GM11168 (cell line): Measurements from ENCODE around the gene GPI.
"Not testable (repeated sequence)": the region's sequence is repeated elsewhere in the genome, so short reads cannot be mapped to it uniquely, and the experiment has no call there.

Experiments
- in situ Hi-C: fragments of 300-500 bp; cut with MboI; formaldehyde crosslinking; loops from one replicate; pipeline ENCODE4 v1.12.0; 2022; ENCODE audit warnings: low sequenced_read_pairs; ENCODE audit not compliant: unreplicated experiment

The GPI gene

GRCh38 chr19:34397853-34398252 is 32.9 kb downstream of the GPI start:
- in situ Hi-C loops, result no loop called here

GRCh38 chr19:34399886-34400285 is 34.9 kb downstream of the GPI start:
- in situ Hi-C loops, result no loop called here

DNA sequence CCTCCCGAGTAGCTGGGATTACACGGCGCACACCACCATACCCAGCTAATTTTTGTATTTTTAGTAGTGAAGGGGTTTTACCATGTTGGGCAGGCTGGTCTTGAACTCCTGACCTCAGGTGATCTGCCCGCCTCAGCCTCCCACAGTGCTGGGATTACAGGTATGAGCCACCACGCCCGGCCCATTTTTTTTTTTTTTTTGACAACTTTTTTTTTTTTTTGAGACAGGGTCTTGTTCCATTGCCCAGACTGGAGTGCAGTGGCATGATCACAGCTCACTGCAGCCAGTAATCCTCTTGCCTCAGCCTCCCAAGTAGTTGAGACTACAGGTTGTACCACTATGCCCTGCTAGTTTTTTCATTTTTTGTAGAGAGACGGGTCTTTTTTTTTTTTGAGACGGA is 35.8 kb downstream of the GPI start:
- in situ Hi-C loops, result not testable (repeated sequence)

- in situ Hi-C loops, result no loop called here
Measured at GRCh38 chr19:34402074-34402600, 37.1 kb downstream of the GPI start.

- in situ Hi-C loops, result no loop called here
Measured at GRCh38 chr19:34403784-34404108, 38.8 kb downstream of the GPI start.

- in situ Hi-C loops, result no loop called here
Measured at GRCh38 chr19:34404109-34404909, 39.3 kb downstream of the GPI start, which contains the start of gene PDCD2L. Gene PDCD2L (plus strand): TSS chr19:34404399. CDS start chr19:34404431, 32 bp downstream.

GRCh38 chr19:34405892-34406660 is 41.1 kb downstream of the GPI start:
- in situ Hi-C loops, result no loop called here

DNA sequence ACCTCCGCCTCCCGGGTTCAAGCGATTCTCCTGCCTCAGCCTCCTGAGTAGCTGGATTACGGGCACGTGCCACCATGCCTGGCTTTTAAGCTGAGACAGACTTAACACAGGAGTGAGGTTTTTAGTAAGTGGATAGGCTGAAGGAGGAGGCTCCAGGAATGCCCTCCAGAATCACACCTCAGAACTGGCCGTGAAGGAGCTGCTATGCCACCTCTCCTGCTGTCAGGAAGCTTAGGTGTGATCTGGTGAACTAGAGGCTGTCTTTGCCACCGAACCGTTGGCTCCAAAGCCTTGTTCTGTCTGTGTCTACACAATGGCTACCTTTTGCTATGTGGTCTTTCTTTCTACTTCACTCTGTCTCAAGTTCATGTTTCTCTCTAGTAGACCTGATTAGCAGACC is 43.4 kb downstream of the GPI start:
- in situ Hi-C loops, result no loop called here

DNA sequence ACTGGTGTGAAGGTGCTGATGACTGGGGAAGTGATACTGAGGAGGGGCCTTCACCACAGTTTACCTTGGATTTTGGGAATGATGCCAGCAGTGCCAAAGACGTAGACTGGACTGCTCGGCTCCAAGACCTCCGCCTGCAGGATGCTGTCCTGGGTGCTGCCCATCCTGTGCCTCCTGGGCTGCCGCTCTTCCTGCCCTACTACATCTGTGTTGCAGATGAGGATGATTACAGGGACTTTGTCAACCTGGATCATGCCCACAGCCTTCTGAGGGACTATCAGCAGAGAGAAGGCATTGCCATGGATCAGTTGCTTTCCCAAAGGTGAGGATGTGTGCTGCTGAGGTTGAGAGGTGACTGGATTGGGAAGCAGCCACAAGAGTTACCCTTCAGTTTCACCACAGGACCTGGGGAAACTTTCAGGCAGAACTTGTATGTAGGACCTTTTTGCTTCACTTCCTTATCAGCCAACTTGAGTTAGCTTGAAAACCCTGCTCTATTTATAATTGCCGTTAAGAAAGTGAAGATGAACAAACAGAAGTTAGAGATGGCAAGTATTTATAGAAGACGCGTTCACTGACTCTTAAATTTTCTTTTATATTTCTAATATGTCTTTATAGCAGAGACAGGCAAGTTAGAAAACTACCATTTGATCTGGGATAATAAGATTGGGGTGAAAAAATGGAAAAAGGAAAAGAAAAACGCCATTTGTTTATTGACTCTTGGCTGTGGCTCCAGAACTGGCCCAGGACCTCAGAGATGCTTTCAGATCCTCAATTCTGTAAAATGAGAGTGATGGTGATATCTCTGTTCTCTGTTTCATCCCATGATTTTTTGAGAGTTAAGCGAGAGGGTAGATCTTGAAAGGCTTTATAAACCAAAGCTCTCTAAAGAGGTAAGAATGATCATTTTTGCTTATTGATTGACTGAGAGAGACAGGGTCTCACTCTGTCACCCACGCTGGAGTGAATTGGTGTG is 44.5 kb downstream of the GPI start:
- in situ Hi-C loops, result no loop called here

GRCh38 chr19:34411216-34411615 is 46.2 kb downstream of the GPI start:
- in situ Hi-C loops, result no loop called here

DNA sequence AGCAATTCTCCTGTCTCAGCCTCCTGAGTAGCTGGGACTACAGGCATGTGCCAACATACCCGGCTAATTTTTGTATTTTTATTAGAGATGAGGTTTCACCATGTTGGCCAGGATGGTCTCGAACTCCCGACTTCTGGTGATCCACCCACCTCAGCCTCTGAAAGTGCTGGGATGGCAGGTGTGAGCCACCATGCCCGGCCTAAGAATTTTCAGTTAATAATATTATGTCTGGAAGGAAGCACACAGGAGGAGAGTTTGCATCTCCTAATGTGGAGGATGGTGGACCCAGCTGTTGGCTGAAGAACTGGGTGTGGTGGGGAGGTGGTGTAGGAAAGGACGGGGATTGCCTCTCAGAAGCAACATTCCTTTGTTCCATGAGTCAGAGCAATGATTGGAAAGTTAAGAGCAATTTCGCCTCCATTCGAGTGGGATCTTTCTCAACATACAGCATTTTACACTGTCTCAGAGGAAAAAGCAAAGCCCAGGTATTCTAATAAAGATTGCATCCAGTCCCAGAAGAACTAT is 51.1 kb downstream of the GPI start:
- in situ Hi-C loops, result no loop called here

DNA sequence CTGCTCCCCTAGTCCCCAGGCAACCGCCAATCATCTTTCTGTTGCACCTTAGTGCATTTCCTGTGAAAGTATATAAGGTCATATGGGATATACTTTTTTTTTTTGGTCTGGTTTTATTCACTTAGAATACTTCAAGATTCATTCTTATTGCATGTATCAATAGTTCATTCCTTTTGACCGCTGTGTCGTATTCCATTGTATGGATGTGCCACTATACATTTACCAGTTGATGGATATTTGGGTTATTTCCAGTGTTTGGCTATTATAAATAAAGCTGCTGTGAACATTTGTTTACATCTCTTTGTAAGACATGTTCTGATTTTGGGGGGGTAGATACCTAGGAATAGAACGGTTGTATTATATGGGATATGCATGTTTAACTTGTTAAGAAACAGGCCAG is 53.3 kb downstream of the GPI start:
- in situ Hi-C loops, result no loop called here

GRCh38 chr19:34426096-34426661 is 61.2 kb downstream of the GPI start:
- in situ Hi-C loops, result no loop called here

DNA sequence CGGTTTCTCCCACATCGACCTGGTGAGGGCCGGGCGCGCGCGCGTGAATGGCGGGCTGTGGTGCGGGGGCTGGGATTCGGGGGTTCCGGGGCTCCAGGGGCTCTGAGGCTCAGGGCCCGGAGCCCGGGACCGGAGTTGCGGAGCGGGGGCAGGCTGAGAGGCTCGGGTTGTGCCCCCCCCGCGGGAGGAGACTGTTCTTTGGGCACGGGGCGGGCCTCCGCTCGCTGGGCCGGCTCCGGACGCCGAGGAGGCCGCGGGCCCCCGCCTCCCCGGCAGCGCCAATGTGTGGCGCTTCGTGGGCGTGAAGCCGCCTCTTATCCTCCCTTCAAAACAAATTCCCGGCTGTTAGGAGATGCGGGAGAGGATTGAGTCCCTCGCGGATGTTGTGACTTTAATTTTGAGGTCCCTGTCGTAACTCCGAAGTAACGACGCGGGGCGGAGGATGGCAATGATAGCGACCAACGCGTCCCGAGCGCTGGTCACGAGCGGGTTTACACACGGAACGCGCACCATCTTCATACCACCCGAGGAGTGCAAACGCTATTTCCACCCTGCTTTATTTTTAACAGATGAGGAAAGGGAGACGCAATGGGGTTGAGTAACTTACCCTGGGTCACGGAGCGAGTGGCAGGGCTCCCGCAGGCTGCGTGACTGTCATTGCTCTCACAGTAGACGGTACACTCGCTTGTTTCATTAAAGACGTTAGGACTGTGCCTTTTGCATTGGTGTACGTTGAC is 63.7 kb downstream of the GPI start:
- in situ Hi-C loops, result no loop called here

DNA sequence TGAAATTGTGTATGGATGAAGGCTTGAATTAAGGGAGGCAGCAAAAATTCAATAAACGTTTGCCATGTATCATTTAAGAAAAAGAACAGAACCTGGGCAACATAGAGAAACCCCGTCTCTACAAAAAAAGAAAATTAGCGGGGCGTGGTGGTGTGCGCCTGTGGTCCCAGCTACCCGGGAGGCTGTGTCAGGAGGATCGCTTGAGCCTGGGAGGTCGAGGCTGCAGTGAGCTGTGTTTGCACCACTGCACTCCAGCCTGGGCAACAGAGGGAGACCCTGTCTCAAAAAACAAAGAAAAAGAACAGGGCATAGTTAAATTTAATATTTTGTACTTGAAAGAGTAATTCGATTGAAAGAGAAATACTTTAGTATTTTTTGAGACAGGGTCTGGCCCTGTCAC is 64.6 kb downstream of the GPI start:
- in situ Hi-C loops, result no loop called here

DNA sequence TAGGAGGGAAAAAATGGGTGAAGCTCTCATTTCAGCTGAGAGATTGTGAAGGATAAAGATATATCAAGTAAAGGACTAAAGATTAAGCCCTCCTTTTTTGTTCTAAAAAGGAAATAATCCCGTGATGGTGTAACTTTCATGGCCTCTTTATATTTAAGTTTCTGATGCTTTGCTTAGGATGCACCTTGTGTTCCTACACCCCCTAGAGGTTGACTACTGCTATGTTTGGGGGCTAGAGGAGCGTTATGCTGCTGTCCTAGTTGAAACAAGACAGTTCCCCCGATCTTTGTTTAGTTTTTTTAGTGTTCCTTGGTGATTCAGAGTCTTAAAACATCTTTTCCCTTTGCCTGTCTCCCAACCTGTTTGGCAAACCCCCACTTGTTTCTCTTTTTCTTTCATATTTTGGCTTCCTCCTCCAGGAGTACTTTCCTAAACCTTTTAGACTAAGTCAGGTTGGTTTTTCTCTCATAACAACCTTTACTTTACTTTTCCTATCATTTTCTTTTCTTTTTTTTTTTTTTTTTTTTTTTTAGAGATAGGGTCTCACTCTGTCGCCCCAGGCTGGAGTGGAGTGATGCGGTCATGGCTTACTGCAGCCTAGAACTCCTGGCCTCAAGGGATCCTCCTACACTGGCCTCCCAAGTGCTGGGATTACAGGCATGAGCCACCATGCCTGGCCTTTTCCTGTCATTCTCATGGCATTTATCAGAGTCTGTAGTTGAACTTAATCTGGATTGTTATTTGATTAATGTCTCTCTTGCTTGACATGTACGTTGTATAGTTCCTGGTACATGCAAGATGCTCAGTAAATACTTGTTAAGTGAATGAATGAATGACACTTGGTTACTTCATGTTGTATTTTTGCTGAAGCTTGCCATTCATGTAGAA is 66.0 kb downstream of the GPI start:
- in situ Hi-C loops, result no loop called here

GRCh38 chr19:34431681-34432402 is 66.8 kb downstream of the GPI start:
- in situ Hi-C loops, result no loop called here
